HepG2 (cell line): ENCODE results near the gene TAF3. TPM values are rescaled to one million over a fixed set of nuclear protein-coding genes. Genes with fewer than 3 reads are reported as not detected.

Source experiments
- ATAC-seq: fragments of 200-7000 bp; cut with Tn5 transposase; 3 replicates; pipeline ENCODE4 v1.9.1; 2020; ENCODE audit warnings: mild to moderate bottlenecking, moderate library complexity
- BruUV-seq: library from RNA; stranded (reverse); fragments of 400-500 nt; replicated peaks from 2 replicates; lab custom pipeline; 2021; lab: Mats Ljungman, UMichigan
- CTCF ChIA-PET: fragments of 300-600 bp; formaldehyde crosslinking; extraction: SDS; loops from one replicate; lab custom pipeline; 2021; ENCODE audit warnings: low total read pairs, inconsistent platforms, low intra/inter-chr PET ratio; lab: Yijun Ruan, JAX
- POLR2A ChIA-PET: fragments of 350-600 bp; sonication (Branson Sonifier 250); formaldehyde crosslinking; loops from one replicate; lab custom pipeline; 2020; ENCODE audit warnings: antibody characterized with exemption, inconsistent platforms; lab: Yijun Ruan, JAX
- DNase-seq: peaks from one replicate; pipeline ENCODE4 v3.0.0-alpha.2; 2015; ENCODE audit warnings: low spot score
- FAIRE-seq: peaks from 3 replicates; lab custom pipeline; 2011; peaks lifted over from hg19 to GRCh38; lab: Jason Lieb, UNC
- H2AFZ ChIP-seq: one replicate; pipeline ENCODE4 v1.6.1; 2011; ENCODE audit warnings: low read length, inconsistent platforms
- H3K27ac ChIP-seq: fragments of 300-600 bp; 3 replicates; pipeline ENCODE4 v1.8.0; 2011; ENCODE audit warnings: mixed run types, mild to moderate bottlenecking, mixed read lengths, low read length, inconsistent platforms; ENCODE audit not compliant: insufficient read depth; ENCODE audit errors: extremely low read length
- H3K27me3 ChIP-seq, 2 experiments: fragments of 200-600 bp in 1 of 2; 2 replicates in 1 of 2; 3 replicates in 1 of 2; pipeline versions ENCODE4 v1.6.0 to v1.8.0; 2011; ENCODE audit warnings: low read length in 2 of 2, mild to moderate bottlenecking in 2 of 2, moderate library complexity in 2 of 2, inconsistent platforms in 1 of 2; ENCODE audit not compliant: insufficient read depth in 2 of 2, control insufficient read depth in 1 of 2
- H3K36me3 ChIP-seq, 2 experiments: fragments of 200-600 bp in 1 of 2; replicated peaks in 1 of 2; 2 replicates in 1 of 2; 3 replicates in 1 of 2; pipeline versions ENCODE4 v1.5.1 to v1.8.0; 2011; ENCODE audit warnings: low read length in 2 of 2, inconsistent platforms in 1 of 2; ENCODE audit not compliant: insufficient read depth in 2 of 2, control insufficient read depth in 1 of 2
- H3K4me1 ChIP-seq: 2 replicates; pipeline ENCODE4 v1.5.1; 2012; ENCODE audit warnings: low read length, inconsistent platforms; ENCODE audit not compliant: insufficient read depth
- H3K4me2 ChIP-seq: 2 replicates; pipeline ENCODE4 v1.6.0; 2011; ENCODE audit warnings: low read depth, low read length, inconsistent platforms
- H3K4me3 ChIP-seq, 3 experiments: fragments of 200-600 bp in 1 of 3; sonication (generic), shearing (Covaris generic) in 1 of 3; replicated peaks in 1 of 3; 2 replicates each; pipeline ENCODE4 v1.5.1; 2011 to 2016; ENCODE audit warnings: low read length in 3 of 3, inconsistent platforms in 2 of 3, low read depth in 2 of 3, mild to moderate bottlenecking in 2 of 3, control low read depth in 1 of 3, mixed read lengths in 1 of 3; ENCODE audit not compliant: insufficient read depth in 1 of 3
- H3K79me2 ChIP-seq: one replicate; pipeline ENCODE4 v1.6.1; 2011; ENCODE audit warnings: low read length, inconsistent platforms; ENCODE audit not compliant: insufficient read depth
- H3K9ac ChIP-seq: 2 replicates; pipeline ENCODE4 v1.6.0; 2011; ENCODE audit warnings: mild to moderate bottlenecking, low read depth, low read length, inconsistent platforms; ENCODE audit not compliant: insufficient read depth
- H3K9me3 ChIP-seq: 2 replicates; pipeline ENCODE4 v1.5.1; 2012; ENCODE audit warnings: mild to moderate bottlenecking, low read length
- H4K20me1 ChIP-seq: 2 replicates; pipeline ENCODE4 v1.6.0; 2011; ENCODE audit warnings: inconsistent platforms, mild to moderate bottlenecking, low read length, moderate library complexity; ENCODE audit not compliant: insufficient read depth
- MTF1 ChIP-seq: sonication (generic); formaldehyde crosslinking; IDR thresholded peaks from 2 replicates; pipeline ENCODE4 v1.5.0; 2020; ENCODE audit warnings: missing genetic modification reagents
- NCOA1 ChIP-seq: sonication (generic); formaldehyde crosslinking; IDR thresholded peaks from 2 replicates; pipeline ENCODE4 v1.9.0; 2021; ENCODE audit warnings: missing genetic modification reagents
- NONO ChIP-seq, 2 experiments: fragments of 450-650 bp in 1 of 2; sonication (generic) in 1 of 2; formaldehyde crosslinking in 1 of 2; IDR thresholded peaks in 1 of 2; conservative IDR thresholded peaks in 1 of 2; 2 replicates each; pipeline versions ENCODE4 v1.6.1 to v1.8.0; 2017 to 2022; ENCODE audit warnings: mild to moderate bottlenecking in 1 of 2, missing genetic modification reagents in 1 of 2, moderate library complexity in 1 of 2
- POLR2G ChIP-seq: fragments of 200-400 bp; formaldehyde crosslinking; IDR thresholded peaks from 2 replicates; pipeline ENCODE4 v1.6.1; 2018; ENCODE audit warnings: mild to moderate bottlenecking, low read depth, low read length, moderate library complexity
- PRPF4 ChIP-seq: fragments of 200-400 bp; formaldehyde crosslinking; IDR thresholded peaks from 2 replicates; pipeline ENCODE4 v1.6.1; 2016; ENCODE audit warnings: low read length, low read depth; ENCODE audit not compliant: poor library complexity, severe bottlenecking
- SPEN ChIP-seq: sonication (generic); formaldehyde crosslinking; IDR thresholded peaks from 2 replicates; pipeline ENCODE4 v1.5.1; 2020; ENCODE audit warnings: low read depth, mild to moderate bottlenecking, missing genetic modification reagents
- U2AF2 ChIP-seq: fragments of 200-400 bp; formaldehyde crosslinking; IDR thresholded peaks from 2 replicates; pipeline ENCODE4 v1.6.1; 2017; ENCODE audit warnings: low read depth, mild to moderate bottlenecking, low read length
- YY1 ChIP-seq: IDR thresholded peaks from 2 replicates; pipeline ENCODE4 v1.6.1; 2011; ENCODE audit warnings: low read length, low read depth, moderate library complexity, mild to moderate bottlenecking; ENCODE audit not compliant: insufficient read depth, insufficient replicate concordance
- ZNF780A ChIP-seq: sonication (generic); formaldehyde crosslinking; IDR thresholded peaks from 2 replicates; pipeline ENCODE4 v1.8.0; 2022; ENCODE audit warnings: mild to moderate bottlenecking, missing genetic modification reagents, moderate library complexity
- ZNF841 ChIP-seq: sonication (generic); formaldehyde crosslinking; IDR thresholded peaks from 2 replicates; pipeline ENCODE4 v1.8.1; 2023; ENCODE audit warnings: missing genetic modification reagents, borderline replicate concordance
- ZSCAN21 ChIP-seq: sonication (generic); formaldehyde crosslinking; IDR thresholded peaks from 2 replicates; pipeline ENCODE4 v1.8.0; 2022; ENCODE audit warnings: mild to moderate bottlenecking, missing genetic modification reagents, moderate library complexity, borderline replicate concordance
- WGBS: methylation state at CpG from one replicate; pipeline ENCODE4 v1.1.6; 2017; ENCODE audit warnings: low lambda C conversion rate; 5-methylcytosine and 5-hydroxymethylcytosine counted together
- in situ Hi-C: cut with HindIII; loops from 2 replicates; pipeline ENCODE4 v1.10.0; 2017; ENCODE audit warnings: low pct_unique_long_range_greater_than_20kb; ENCODE audit not compliant: extremely low pct_ligation_motif_present
- intact Hi-C: fragments of 100-400 bp; cut with micrococcal nuclease; formaldehyde crosslinking; loops from one replicate; pipeline ENCODE4 v1.10.0; 2022; ENCODE audit not compliant: unreplicated experiment
- polyA plus RNA-seq, 8 experiments: library from polyadenylated mRNA; depleted of rRNA in 3 of 8; stranded (reverse) in 7 of 8; unstranded in 1 of 8; fragments of >200 nt; fragmentation: Illumina TruSeq in 4 of 8; extraction: Trizol in 4 of 8; gene quantifications; 2 replicates each; pipeline versions ENCODE4 v1.2.1 to v1.2.3, GENCODE V29; 2011 to 2016; ENCODE audit warnings: low read depth in 4 of 8, missing spikeins in 1 of 8, mixed read lengths in 1 of 8; ENCODE audit not compliant: insufficient read depth in 1 of 8
- total RNA-seq, 5 experiments: library from RNA; depleted of rRNA; stranded (reverse); fragments of >200 nt; fragmentation: Illumina TruSeq; extraction: Trizol; gene quantifications; 2 replicates each; pipeline ENCODE4 v1.2.3, GENCODE V29; 2016; ENCODE audit warnings: low read depth in 1 of 5
- TF ChIP-seq, protein P1 (sequence below): sonication (generic); formaldehyde crosslinking; IDR thresholded peaks from 2 replicates; pipeline ENCODE4 v1.9.0; 2021; ENCODE audit warnings: missing genetic modification reagents, mild to moderate bottlenecking, borderline replicate concordance
- TF ChIP-seq, protein P2 (sequence below): sonication (generic); formaldehyde crosslinking; IDR thresholded peaks from 2 replicates; pipeline ENCODE4 v1.4.0; 2020; ENCODE audit warnings: missing genetic modification reagents

The TAF3 gene
- total and polyA plus RNA-seq, 2 of the 13 experiments (the other 11 are each of a cell fraction or from before 2014, with no cell fraction given) = 1.7 to 2.9 TPM

DNA sequence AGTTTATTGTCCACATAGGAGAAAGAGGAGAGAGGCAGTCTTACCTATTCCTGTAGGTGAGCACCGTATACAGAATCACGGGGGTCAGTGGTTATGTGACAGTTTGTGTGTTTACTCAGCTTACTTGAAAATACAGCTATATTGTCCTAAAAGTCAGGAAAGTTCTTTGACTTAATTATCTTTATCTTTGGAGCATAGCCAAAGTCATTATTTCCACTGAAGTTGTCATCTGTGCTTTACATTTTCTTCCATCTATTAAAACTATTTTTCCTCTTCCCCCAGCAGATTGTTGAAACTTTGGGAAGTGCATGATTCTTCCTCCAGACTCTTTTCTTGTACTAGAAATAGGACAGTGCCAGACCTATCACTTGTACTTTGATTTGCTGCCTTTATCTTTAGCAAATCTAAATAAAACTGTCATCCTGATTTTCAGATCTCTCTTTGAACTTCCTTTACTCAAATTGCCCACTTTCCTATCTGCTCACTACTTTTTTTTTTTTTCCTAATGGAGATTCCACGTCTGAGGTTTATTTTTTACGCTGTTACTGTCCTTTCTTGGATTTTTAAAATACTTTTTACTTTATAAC is 58.3 kb downstream of the TAF3 start:
- 44% methylated on average over 4 of the region's 4 CpGs for WGBS

More for the DNA sequence above, 58.3 kb downstream of the TAF3 start:
- H3K4me2 ChIP-seq = no peak overlapping the region
- no peak overlapping the region for H2AFZ ChIP-seq
- no peaks in the 10 kb centered on the region for H3K4me1 ChIP-seq
- FAIRE-seq = no peak
- TF ChIP-seq, protein P1, sequence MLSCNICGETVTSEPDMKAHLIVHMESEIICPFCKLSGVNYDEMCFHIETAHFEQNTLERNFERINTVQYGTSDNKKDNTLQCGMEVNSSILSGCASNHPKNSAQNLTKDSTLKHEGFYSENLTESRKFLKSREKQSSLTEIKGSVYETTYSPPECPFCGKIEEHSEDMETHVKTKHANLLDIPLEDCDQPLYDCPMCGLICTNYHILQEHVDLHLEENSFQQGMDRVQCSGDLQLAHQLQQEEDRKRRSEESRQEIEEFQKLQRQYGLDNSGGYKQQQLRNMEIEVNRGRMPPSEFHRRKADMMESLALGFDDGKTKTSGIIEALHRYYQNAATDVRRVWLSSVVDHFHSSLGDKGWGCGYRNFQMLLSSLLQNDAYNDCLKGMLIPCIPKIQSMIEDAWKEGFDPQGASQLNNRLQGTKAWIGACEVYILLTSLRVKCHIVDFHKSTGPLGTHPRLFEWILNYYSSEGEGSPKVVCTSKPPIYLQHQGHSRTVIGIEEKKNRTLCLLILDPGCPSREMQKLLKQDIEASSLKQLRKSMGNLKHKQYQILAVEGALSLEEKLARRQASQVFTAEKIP = no peak
- TF ChIP-seq SPEN (CRISPR knock-in tag) (no peak), NONO (IDR thresholded peaks at IDR 0.05) (no peak), NONO (CRISPR knock-in tag; conservative IDR thresholded peaks at IDR 0.05) (no peak), U2AF2 (no peak), POLR2G (no peak), ZNF780A (no peak), MTF1 (no peak), ZSCAN21 (CRISPR knock-in tag) (no peak), YY1 (no peak), NCOA1 (CRISPR knock-in tag) (no peak), ZNF841 (CRISPR knock-in tag) (no peak), PRPF4 (no peak)
- TF ChIP-seq, protein P2, sequence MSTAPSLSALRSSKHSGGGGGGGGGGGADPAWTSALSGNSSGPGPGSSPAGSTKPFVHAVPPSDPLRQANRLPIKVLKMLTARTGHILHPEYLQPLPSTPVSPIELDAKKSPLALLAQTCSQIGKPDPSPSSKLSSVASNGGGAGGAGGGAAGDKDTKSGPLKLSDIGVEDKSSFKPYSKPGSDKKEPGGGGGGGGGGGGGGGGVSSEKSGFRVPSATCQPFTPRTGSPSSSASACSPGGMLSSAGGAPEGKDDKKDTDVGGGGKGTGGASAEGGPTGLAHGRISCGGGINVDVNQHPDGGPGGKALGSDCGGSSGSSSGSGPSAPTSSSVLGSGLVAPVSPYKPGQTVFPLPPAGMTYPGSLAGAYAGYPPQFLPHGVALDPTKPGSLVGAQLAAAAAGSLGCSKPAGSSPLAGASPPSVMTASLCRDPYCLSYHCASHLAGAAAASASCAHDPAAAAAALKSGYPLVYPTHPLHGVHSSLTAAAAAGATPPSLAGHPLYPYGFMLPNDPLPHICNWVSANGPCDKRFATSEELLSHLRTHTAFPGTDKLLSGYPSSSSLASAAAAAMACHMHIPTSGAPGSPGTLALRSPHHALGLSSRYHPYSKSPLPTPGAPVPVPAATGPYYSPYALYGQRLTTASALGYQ (CRISPR knock-in tag) = no peak
- TF ChIP-seq, all 625 proteins: peak for 0
- BruUV-seq = no TSS peak
- H3K9ac ChIP-seq = no peak overlapping the region
- H3K79me2 ChIP-seq = no peaks in the 10 kb centered on the region
- ChIA-PET CTCF (no interaction called here), POLR2A (no interaction called here)
- intact Hi-C loops = no loop called here
- H3K27me3 ChIP-seq = no peaks in the 10 kb centered on the region
- no peak overlapping the region for H3K27ac ChIP-seq
- DNase-seq (no peak), ATAC-seq (no peak)
- no peaks in the 10 kb centered on the region for H4K20me1 ChIP-seq
- no peak overlapping the region for H3K4me3 ChIP-seq
- no peaks in the 10 kb centered on the region for H3K9me3 ChIP-seq
- no peaks in the 10 kb centered on the region for H3K36me3 ChIP-seq
- in situ Hi-C loops = loop anchor here (10.0 kb wide), 2 partner anchors 1328 to 1428 kb away; no protein-coding TSS in a partner anchor
